Large intestine (tissue), 1 donor: ENCODE measurements around the gene UBE4A. TPM values are rescaled to one million over a fixed set of nuclear protein-coding genes. Genes with fewer than 3 reads are reported as not detected.

Source experiments
- polyA plus RNA-seq: library from polyadenylated mRNA; unstranded; fragments of 120-200 nt; gene quantifications from one replicate; pipeline ENCODE4 v1.2.1, GENCODE V29; 2013

UBE4A gene
- polyA plus RNA-seq, 1 donor: 39.6 TPM

Other genes with a start within 250 kb of the UBE4A start
- gene SCN4B, start 206.8 kb upstream of the UBE4A start, polyA plus RNA-seq: 4.2 TPM
- gene SCN2B, start 183.0 kb upstream of the UBE4A start, polyA plus RNA-seq: 1.3 TPM
- gene JAML, start 134.6 kb upstream of the UBE4A start, polyA plus RNA-seq: 35.2 TPM
- gene MPZL3, start 107.2 kb upstream of the UBE4A start, polyA plus RNA-seq: 16.7 TPM
- gene MPZL2, start 95.3 kb upstream of the UBE4A start, polyA plus RNA-seq: 32.8 TPM
- 9.1 TPM for gene CD3E, start 54.9 kb upstream of the UBE4A start, polyA plus RNA-seq
- 7.4 TPM for gene CD3D, start 16.9 kb upstream of the UBE4A start, polyA plus RNA-seq
- gene CD3G, start 15.3 kb upstream of the UBE4A start, polyA plus RNA-seq: 2.5 TPM
- 285 TPM for gene ATP5MG, start 42.0 kb downstream of the UBE4A start, polyA plus RNA-seq
- 34.8 TPM for gene KMT2A, start 76.9 kb downstream of the UBE4A start, polyA plus RNA-seq
- 1.9 TPM for gene TTC36, start 167.9 kb downstream of the UBE4A start, polyA plus RNA-seq
- 57.8 TPM for gene TMEM25, start 171.6 kb downstream of the UBE4A start, polyA plus RNA-seq
- gene IFT46, start 206.3 kb downstream of the UBE4A start, polyA plus RNA-seq: 23.2 TPM
- 139 TPM for gene ARCN1, start 212.8 kb downstream of the UBE4A start, polyA plus RNA-seq
- gene PHLDB1, start 248.0 kb downstream of the UBE4A start, polyA plus RNA-seq: 42.1 TPM